CD14-positive monocyte (primary cell): ENCODE data around the gene FNIP1. TPM values are rescaled to one million over a fixed set of nuclear protein-coding genes. Genes with fewer than 3 reads are reported as not detected.

Experiments used
- DNase-seq, 3 donors: peaks; one replicate each; pipeline ENCODE4 v3.0.0-alpha.2; 2011 to 2022
- H2AFZ ChIP-seq: 2 replicates; pipeline ENCODE4 v1.6.0; 2012; ENCODE audit warnings: mild to moderate bottlenecking, low read depth, low read length, inconsistent platforms; ENCODE audit not compliant: insufficient read depth, poor library complexity, severe bottlenecking
- H3K27ac ChIP-seq, 2 donors: 1 replicate in 1 of 2; 2 replicates in 1 of 2; pipeline ENCODE4 v1.5.1; 2012 to 2013; ENCODE audit warnings: low read length in 2 of 2, control low read depth in 1 of 2, inconsistent platforms in 1 of 2, low read depth in 1 of 2, mild to moderate bottlenecking in 1 of 2
- H3K27me3 ChIP-seq, 2 donors: one replicate each; pipeline versions ENCODE4 v1.6.0 to v1.6.1; 2011 to 2013; ENCODE audit warnings: low read length in 2 of 2; ENCODE audit not compliant: control insufficient read depth in 2 of 2, insufficient read depth in 2 of 2
- H3K36me3 ChIP-seq, 2 donors: replicated peaks in 1 of 2; 1 replicate in 1 of 2; 2 replicates in 1 of 2; pipeline versions ENCODE4 v1.5.1 to v1.6.1; 2012 to 2013; ENCODE audit warnings: low read length in 2 of 2, control low read depth in 1 of 2, inconsistent platforms in 1 of 2, mild to moderate bottlenecking in 1 of 2; ENCODE audit not compliant: insufficient read depth in 2 of 2, control insufficient read depth in 1 of 2
- H3K4me1 ChIP-seq, 2 donors: 1 replicate in 1 of 2; 2 replicates in 1 of 2; pipeline versions ENCODE4 v1.5.1 to v1.6.1; 2012 to 2013; ENCODE audit warnings: low read length in 2 of 2, control low read depth in 1 of 2, inconsistent platforms in 1 of 2, mild to moderate bottlenecking in 1 of 2, moderate library complexity in 1 of 2; ENCODE audit not compliant: insufficient read depth in 2 of 2, control insufficient read depth in 1 of 2
- H3K4me2 ChIP-seq: replicated peaks from 2 replicates; pipeline ENCODE3; 2012; ENCODE audit warnings: low read length, moderate library complexity, mild to moderate bottlenecking; ENCODE audit not compliant: poor library complexity, severe bottlenecking; ENCODE audit errors: extremely low read depth
- H3K4me3 ChIP-seq, 3 experiments: fragments of 200-600 bp in 1 of 3; sonication (generic) in 1 of 3; replicated peaks in 1 of 3; 1 replicate in 2 of 3; 2 replicates in 1 of 3; pipeline ENCODE4 v1.5.1; 2011 to 2013; ENCODE audit warnings: low read length in 3 of 3, mild to moderate bottlenecking in 3 of 3, control low read depth in 2 of 3, low read depth in 2 of 3, inconsistent platforms in 1 of 3, moderate library complexity in 1 of 3
- H3K79me2 ChIP-seq: 2 replicates; pipeline ENCODE4 v1.6.0; 2012; ENCODE audit warnings: mild to moderate bottlenecking, control low read depth, inconsistent platforms, low read length, moderate library complexity; ENCODE audit not compliant: insufficient read depth
- H3K9ac ChIP-seq: 2 replicates; pipeline ENCODE4 v1.6.0; 2017; ENCODE audit warnings: low read length, mild to moderate bottlenecking; ENCODE audit not compliant: insufficient read depth, poor library complexity, severe bottlenecking
- H3K9me3 ChIP-seq, 2 donors: replicated peaks in 1 of 2; 1 replicate in 1 of 2; 2 replicates in 1 of 2; pipeline versions ENCODE4 v1.5.1 to v1.6.1; 2012 to 2013; ENCODE audit warnings: low read length in 2 of 2, control low read depth in 1 of 2; ENCODE audit not compliant: control insufficient read depth in 1 of 2, insufficient read depth in 1 of 2
- H4K20me1 ChIP-seq: 2 replicates; pipeline ENCODE4 v1.6.0; 2012; ENCODE audit warnings: mild to moderate bottlenecking, low read length, control low read depth, moderate library complexity; ENCODE audit not compliant: insufficient read depth
- H3K27ac Mint-ChIP-seq, 7 donors: one replicate each; pipeline ENCODE4 v1.8.0; 2020; ENCODE audit warnings: mild to moderate bottlenecking in 7 of 7, mixed read lengths in 7 of 7, moderate library complexity in 6 of 7, inconsistent platforms in 2 of 7
- H3K27me3 Mint-ChIP-seq, 3 donors: one replicate each; pipeline ENCODE4 v1.8.0; 2021 to 2022; ENCODE audit warnings: low read depth in 3 of 3, mild to moderate bottlenecking in 3 of 3, mixed read lengths in 3 of 3, moderate library complexity in 3 of 3, inconsistent platforms in 1 of 3
- H3K36me3 Mint-ChIP-seq, 2 donors: one replicate each; pipeline ENCODE4 v1.8.0; 2020; ENCODE audit warnings: mixed read lengths in 2 of 2, inconsistent platforms in 1 of 2, mild to moderate bottlenecking in 1 of 2
- H3K4me1 Mint-ChIP-seq: one replicate; pipeline ENCODE4 v1.8.0; 2020; ENCODE audit warnings: mild to moderate bottlenecking, mixed read lengths
- H3K4me3 Mint-ChIP-seq, 2 donors: one replicate each; pipeline ENCODE4 v1.8.0; 2020; ENCODE audit warnings: mild to moderate bottlenecking in 2 of 2, mixed read lengths in 2 of 2, moderate library complexity in 1 of 2
- H3K9me3 Mint-ChIP-seq, 7 donors: one replicate each; pipeline ENCODE4 v1.8.0; 2020 to 2022; ENCODE audit warnings: mixed read lengths in 7 of 7, mild to moderate bottlenecking in 6 of 7, moderate library complexity in 6 of 7, inconsistent platforms in 2 of 7
- CTCF ChIP-seq: fragments of 200-600 bp; IDR thresholded peaks from one replicate; pipeline ENCODE4 v1.8.0; 2022; ENCODE audit warnings: antibody characterized with exemption, mild to moderate bottlenecking
- WGBS: methylation state at CpG from one replicate; pipeline ENCODE4 v1.1.5; 2013; ENCODE audit warnings: missing lambda C conversion rate; ENCODE audit not compliant: insufficient coverage; 5-methylcytosine and 5-hydroxymethylcytosine counted together
- intact Hi-C, 2 donors: fragments of 100-400 bp; cut with micrococcal nuclease; formaldehyde crosslinking; loops; one replicate each; pipeline versions ENCODE4 v1.15.0 to v1.15.1; 2023
- polyA plus RNA-seq, 3 donors: library from polyadenylated mRNA; depleted of rRNA in 1 of 3; unstranded in 2 of 3; stranded (reverse) in 1 of 3; fragments of 300-500 nt in 2 of 3; fragments of >200 nt in 1 of 3; fragmentation: Illumina TruSeq in 2 of 3; gene quantifications; 1 replicate in 2 of 3; 2 replicates in 1 of 3; pipeline ENCODE4 v1.2.3, GENCODE V29; 2012 to 2021

Gene FNIP1
- polyA plus RNA-seq, 3 donors, result 13.6 to 17.3 (median 16.3) TPM

- Histone ChIP-seq H3K4me2 (no peak overlapping the region), H3K4me3 (no peak overlapping the region), H2AFZ (no peak overlapping the region), H3K9ac (no peak overlapping the region), H3K9me3 (no peaks in the 10 kb centered on the region), H4K20me1 (no peaks in the 10 kb centered on the region), H3K4me1 (peaks cover 10 to 21% of the 10 kb centered on the region in 2 donors), H3K36me3 (peaks cover 20 to 48% of the 10 kb centered on the region in 2 donors), H3K27me3 (no peaks in the 10 kb centered on the region), H3K27ac (peak overlapping the region in 1 of 2 donors; percentile 9), H3K79me2 (peaks cover 5% of the 10 kb centered on the region)
- no peak for TF ChIP-seq CTCF
- WGBS, result no CpG with 5 or more reads among the region's 1 CpG
- Mint-ChIP-seq H3K36me3 (peaks cover 41 to 47% of the 10 kb centered on the region in 2 donors), H3K27me3 (no peaks in the 10 kb centered on the region), H3K9me3 (no peaks in the 10 kb centered on the region), H3K4me3 (no peak overlapping the region), H3K4me1 (peaks cover 20% of the 10 kb centered on the region), H3K27ac (no peak overlapping the region)
- DNase-seq, result no peak
- intact Hi-C loops, result no loop called here
Measured at GRCh38 chr5:131684051-131684450, 112.8 kb downstream of the FNIP1 start.

GRCh38 chr5:131682826-131683225 lies 114.0 kb downstream of the FNIP1 start:
- no peak for DNase-seq
- peak overlapping the region in 1 of 2 donors; percentile 58 for H3K27ac ChIP-seq

More at GRCh38 chr5:131682826-131683225, 114.0 kb downstream of the FNIP1 start:
- H4K20me1 ChIP-seq, result no peaks in the 10 kb centered on the region
- H3K9ac ChIP-seq, result no peak overlapping the region
- H2AFZ ChIP-seq, result no peak overlapping the region
- no CpG with 5 or more reads among the region's 2 CpGs for WGBS
- H3K36me3 Mint-ChIP-seq, result peaks cover 35 to 42% of the 10 kb centered on the region in 2 donors
- no peak overlapping the region for H3K4me2 ChIP-seq
- H3K4me3 ChIP-seq, result no peak overlapping the region
- no peak overlapping the region for H3K4me3 Mint-ChIP-seq
- H3K9me3 ChIP-seq, result no peaks in the 10 kb centered on the region
- H3K4me1 ChIP-seq, result peaks cover 10 to 21% of the 10 kb centered on the region in 2 donors
- no peaks in the 10 kb centered on the region for H3K27me3 Mint-ChIP-seq
- peaks cover 21 to 55% of the 10 kb centered on the region in 2 donors for H3K36me3 ChIP-seq
- no peaks in the 10 kb centered on the region for H3K27me3 ChIP-seq
- H3K4me1 Mint-ChIP-seq, result peaks cover 20% of the 10 kb centered on the region
- no peak for TF ChIP-seq CTCF
- peak overlapping the region in 6 of 7 donors; percentile 20 to 91 (median 42) for H3K27ac Mint-ChIP-seq
- H3K9me3 Mint-ChIP-seq, result no peaks in the 10 kb centered on the region
- peaks cover 5% of the 10 kb centered on the region for H3K79me2 ChIP-seq
- intact Hi-C loops, result no loop called here
